Muscle layer of duodenum (tissue), 2 donors: ENCODE results near the gene PCDHA7.
"Not testable (repeated sequence)": the region's sequence is repeated elsewhere in the genome, so short reads cannot be mapped to it uniquely, and the experiment has no call there.

Experiments used
- H3K27ac ChIP-seq: one replicate; pipeline ENCODE4 v1.7.0; 2013; ENCODE audit warnings: mild to moderate bottlenecking, low read length
- H3K27me3 ChIP-seq: one replicate; pipeline ENCODE4 v1.7.0; 2013; ENCODE audit warnings: low read depth, mild to moderate bottlenecking, control low read depth, low read length
- H3K36me3 ChIP-seq, 2 donors: one replicate each; pipeline ENCODE4 v1.7.0; 2013; ENCODE audit warnings: low read length in 2 of 2, control low read depth in 1 of 2, mild to moderate bottlenecking in 1 of 2; ENCODE audit not compliant: insufficient read depth in 2 of 2, control insufficient read depth in 1 of 2
- H3K4me1 ChIP-seq, 2 donors: one replicate each; pipeline ENCODE4 v1.7.0; 2013; ENCODE audit warnings: low read length in 2 of 2, mild to moderate bottlenecking in 2 of 2, control low read depth in 1 of 2, moderate library complexity in 1 of 2; ENCODE audit not compliant: insufficient read depth in 2 of 2, control insufficient read depth in 1 of 2
- H3K4me3 ChIP-seq, 2 donors: one replicate each; pipeline ENCODE4 v1.7.0; 2013; ENCODE audit warnings: low read length in 2 of 2, low read depth in 1 of 2, mild to moderate bottlenecking in 1 of 2
- H3K9me3 ChIP-seq, 2 donors: one replicate each; pipeline ENCODE4 v1.7.0; 2013; ENCODE audit warnings: low read length in 2 of 2, control low read depth in 1 of 2, mild to moderate bottlenecking in 1 of 2; ENCODE audit not compliant: control insufficient read depth in 1 of 2
- donor health status: healthy.

The PCDHA7 gene

GRCh38 chr5:140833993-140834392, at the start of gene PCDHA7:
PCDHA7 (plus strand) TSS chr5:140834269; CDS start chr5:140834384, 115 bp downstream.
- Histone ChIP-seq H3K27ac (no peak within 1 kb of the TSS), H3K36me3 (no peaks in the 10 kb centered on the region), H3K27me3 (no peaks in the 10 kb centered on the region), H3K9me3 (peaks cover 7 to 35% of the 10 kb centered on the region in 2 donors), H3K4me3 (peak within 1 kb of the TSS in 1 of 2 donors; percentile 30), H3K4me1 (no peaks in the 10 kb centered on the region)

- H3K4me1 ChIP-seq: no peaks in the 10 kb centered on the region
- no peak within 1 kb of the TSS for H3K27ac ChIP-seq
- H3K36me3 ChIP-seq: peaks cover 0 to 4% of the 10 kb centered on the region in 2 donors
- no peaks in the 10 kb centered on the region for H3K27me3 ChIP-seq
- peak within 1 kb of the TSS in 1 of 2 donors; percentile 42 for H3K4me3 ChIP-seq
- peaks cover 21 to 61% of the 10 kb centered on the region in 2 donors for H3K9me3 ChIP-seq
Measured at GRCh38 chr5:140785905-140786686, 48.0 kb upstream of the PCDHA7 start, which contains the start of gene PCDHA1. PCDHA1 (plus strand) TSS chr5:140786140.

GRCh38 chr5:140787422-140787821, 46.6 kb upstream of the PCDHA7 start:
- peaks cover 21 to 58% of the 10 kb centered on the region in 2 donors for H3K9me3 ChIP-seq
- not testable (repeated sequence) for H3K36me3 ChIP-seq

GRCh38 chr5:140787849-140788504, 46.1 kb upstream of the PCDHA7 start:
- H3K4me1 ChIP-seq, H3K27ac ChIP-seq, H3K27me3 ChIP-seq, H3K36me3 ChIP-seq: not testable (repeated sequence)
- peak overlapping the region in 1 of 2 donors; percentile 42 for H3K4me3 ChIP-seq
- H3K9me3 ChIP-seq: peaks cover 26 to 60% of the 10 kb centered on the region in 2 donors

More at GRCh38 chr5:140787422-140787821, 46.6 kb upstream of the PCDHA7 start:
- H3K27ac ChIP-seq, H3K27me3 ChIP-seq, H3K4me1 ChIP-seq: not testable (repeated sequence)
- peak overlapping the region in 1 of 2 donors; percentile 42 for H3K4me3 ChIP-seq

GRCh38 chr5:140791089-140791488, 43.0 kb upstream of the PCDHA7 start:
- Histone ChIP-seq H3K36me3 (no peaks in the 10 kb centered on the region), H3K27me3 (no peaks in the 10 kb centered on the region), H3K27ac (no peak overlapping the region), H3K4me3 (no peak overlapping the region), H3K9me3 (peaks cover 38 to 61% of the 10 kb centered on the region in 2 donors), H3K4me1 (no peaks in the 10 kb centered on the region)

- H3K27ac ChIP-seq: no peak within 1 kb of the TSS
- H3K4me3 ChIP-seq: peak within 1 kb of the TSS in 1 of 2 donors; percentile 48
- no peaks in the 10 kb centered on the region for H3K36me3 ChIP-seq
- no peaks in the 10 kb centered on the region for H3K4me1 ChIP-seq
- H3K27me3 ChIP-seq: no peaks in the 10 kb centered on the region
- peaks cover 28 to 43% of the 10 kb centered on the region in 2 donors for H3K9me3 ChIP-seq
Measured at GRCh38 chr5:140794595-140795258, 39.3 kb upstream of the PCDHA7 start, which contains the start of gene PCDHA2. PCDHA2 (plus strand) TSS chr5:140794852.

GRCh38 chr5:140795259-140795641, 38.8 kb upstream of the PCDHA7 start:
- Histone ChIP-seq H3K27me3 (no peaks in the 10 kb centered on the region), H3K4me1 (no peaks in the 10 kb centered on the region), H3K36me3 (no peaks in the 10 kb centered on the region), H3K27ac (no peak overlapping the region), H3K9me3 (peaks cover 28 to 43% of the 10 kb centered on the region in 2 donors), H3K4me3 (peak overlapping the region in 1 of 2 donors; percentile 48)

- not testable (repeated sequence) for H3K36me3 ChIP-seq, H3K27ac ChIP-seq, H3K27me3 ChIP-seq, H3K4me1 ChIP-seq
- Histone ChIP-seq H3K9me3 (peaks cover 23 to 41% of the 10 kb centered on the region in 2 donors), H3K4me3 (peak overlapping the region in 1 of 2 donors; percentile 48)
Measured at GRCh38 chr5:140796072-140796717, 37.9 kb upstream of the PCDHA7 start.

- Histone ChIP-seq H3K27ac (no peak overlapping the region), H3K27me3 (no peaks in the 10 kb centered on the region), H3K4me1 (no peaks in the 10 kb centered on the region), H3K9me3 (peaks cover 26 to 46% of the 10 kb centered on the region in 2 donors), H3K36me3 (no peaks in the 10 kb centered on the region), H3K4me3 (peak overlapping the region in 1 of 2 donors; percentile 33)
Measured at GRCh38 chr5:140796718-140797095, 37.4 kb upstream of the PCDHA7 start.

GRCh38 chr5:140800816-140801493, 33.1 kb upstream of the PCDHA7 start, which contains the start of gene PCDHA3:
PCDHA3 (plus strand) TSS chr5:140801057.
- H3K9me3 ChIP-seq: peaks cover 7 to 34% of the 10 kb centered on the region in 2 donors
- H3K4me1 ChIP-seq: no peaks in the 10 kb centered on the region
- no peaks in the 10 kb centered on the region for H3K27me3 ChIP-seq
- peak within 1 kb of the TSS; percentile 59 to 63 for H3K4me3 ChIP-seq
- H3K36me3 ChIP-seq: no peaks in the 10 kb centered on the region
- H3K27ac ChIP-seq: no peak within 1 kb of the TSS
